GM19193 (cell line): Measurements from ENCODE around the gene GSTCD.

Source experiments
- POLR2A ChIP-seq: IDR thresholded peaks from 4 replicates; pipeline ENCODE4 v1.6.1; 2011; ENCODE audit not compliant: insufficient read depth, insufficient read length; ENCODE audit errors: extremely low read depth

GSTCD gene

GRCh38 chr4:105843941-105844340 lies 135.4 kb downstream of the GSTCD start:
- TF ChIP-seq POLR2A, result no peak

GRCh38 chr4:105845559-105845958 lies 137.0 kb downstream of the GSTCD start:
- TF ChIP-seq POLR2A, result no peak

- no peak for TF ChIP-seq POLR2A
These were observed 142.6 kb downstream of the GSTCD start for GRCh38 chr4:105851196-105851595.

DNA sequence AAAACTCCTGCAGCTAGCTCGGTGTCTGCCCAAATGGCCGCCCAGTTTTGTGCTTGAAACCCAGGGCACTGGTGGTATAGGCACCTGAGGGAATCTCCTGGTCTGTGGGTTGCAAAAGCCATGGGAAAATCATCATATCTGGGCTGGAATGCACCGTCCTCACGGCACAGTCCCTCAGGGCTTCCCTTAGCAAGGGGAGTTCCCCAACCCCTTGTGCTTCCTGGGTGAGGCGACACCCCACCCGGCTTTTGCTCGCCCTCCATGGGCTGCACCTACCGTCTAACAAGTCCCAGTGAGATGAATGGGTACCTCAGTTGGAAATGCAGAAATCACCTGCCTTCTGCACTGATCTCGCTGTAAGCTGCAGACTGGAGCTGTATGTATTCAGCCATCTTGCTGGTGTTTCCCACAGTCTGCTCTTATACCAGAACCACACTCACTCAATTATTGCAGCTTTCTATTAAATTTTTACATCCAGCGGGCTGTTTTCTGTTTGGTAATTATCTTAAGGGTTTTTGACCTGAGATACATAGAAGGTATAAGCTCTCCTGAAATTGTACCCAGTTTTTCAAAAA lies 150.0 kb downstream of the GSTCD start:
- TF ChIP-seq POLR2A, result no peak

GRCh38 chr4:105859233-105859632 lies 150.6 kb downstream of the GSTCD start:
- TF ChIP-seq POLR2A, result no peak

DNA sequence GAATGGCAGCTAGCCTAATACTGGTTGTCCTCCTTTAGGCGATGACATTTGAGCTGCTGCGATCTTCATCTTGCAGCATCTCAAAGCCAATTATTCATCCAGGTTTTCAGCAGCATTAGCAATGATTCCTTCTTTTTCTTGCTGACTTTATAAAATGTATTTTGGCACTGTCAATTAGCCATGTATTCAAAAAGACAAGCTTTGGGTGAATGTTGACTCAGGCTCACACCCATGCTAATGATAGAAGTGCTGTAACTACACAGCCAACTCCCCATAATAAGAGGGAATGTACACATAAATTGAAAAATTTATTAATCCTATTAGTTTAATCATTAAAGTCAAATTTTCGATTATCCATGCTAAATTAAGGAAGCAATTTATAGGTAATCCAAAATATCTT lies 162.4 kb downstream of the GSTCD start:
- no peak for TF ChIP-seq POLR2A

DNA sequence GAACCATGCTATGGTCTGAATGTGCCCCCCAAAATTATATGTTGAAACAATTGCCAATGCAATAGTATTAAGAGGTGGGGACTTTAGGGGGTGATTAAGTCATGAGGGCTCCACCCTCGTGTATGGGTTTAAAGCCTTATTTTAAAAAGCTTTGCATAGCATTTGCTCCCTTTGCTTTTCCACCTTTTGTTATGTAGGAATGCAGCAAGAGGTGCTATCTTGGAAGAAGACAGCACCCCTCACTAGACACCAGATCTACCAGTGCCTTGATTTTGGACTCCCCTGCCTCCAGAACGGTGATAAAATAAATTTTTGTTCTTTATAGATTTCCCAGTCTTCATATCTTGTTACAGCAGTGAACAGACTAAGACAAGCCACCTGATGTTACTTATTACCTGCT lies 163.4 kb downstream of the GSTCD start:
- no peak for TF ChIP-seq POLR2A

GRCh38 chr4:105875233-105875632 lies 166.6 kb downstream of the GSTCD start:
- no peak for TF ChIP-seq POLR2A

DNA sequence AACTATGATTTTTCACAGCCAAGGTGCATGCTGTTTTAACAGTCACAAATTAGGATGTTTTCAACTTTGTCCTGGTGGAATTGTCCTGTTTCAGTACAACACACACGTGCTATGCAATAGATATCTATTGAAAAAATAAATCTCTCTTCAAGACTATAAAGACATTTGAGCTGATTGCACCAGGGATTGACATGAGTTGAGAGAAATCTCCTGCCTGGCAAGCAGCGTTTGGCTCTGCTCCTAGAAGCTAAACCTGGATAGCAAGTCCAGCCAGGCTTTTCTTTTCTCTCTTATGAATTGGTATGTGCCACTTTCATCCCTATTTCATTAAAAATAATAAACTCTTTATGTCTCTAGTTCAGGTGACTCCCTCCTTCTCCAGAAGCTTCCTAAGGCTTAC lies 170.1 kb downstream of the GSTCD start:
- TF ChIP-seq POLR2A, result no peak

GRCh38 chr4:105887508-105887907 lies 178.9 kb downstream of the GSTCD start:
- no peak for TF ChIP-seq POLR2A

- no peak for TF ChIP-seq POLR2A
These were observed 186.3 kb downstream of the GSTCD start, which contains the start of gene NPNT for GRCh38 chr4:105894660-105895582. TSS of gene NPNT (plus strand) at chr4:105895471. CDS start at chr4:105895653, 182 bp downstream.

DNA sequence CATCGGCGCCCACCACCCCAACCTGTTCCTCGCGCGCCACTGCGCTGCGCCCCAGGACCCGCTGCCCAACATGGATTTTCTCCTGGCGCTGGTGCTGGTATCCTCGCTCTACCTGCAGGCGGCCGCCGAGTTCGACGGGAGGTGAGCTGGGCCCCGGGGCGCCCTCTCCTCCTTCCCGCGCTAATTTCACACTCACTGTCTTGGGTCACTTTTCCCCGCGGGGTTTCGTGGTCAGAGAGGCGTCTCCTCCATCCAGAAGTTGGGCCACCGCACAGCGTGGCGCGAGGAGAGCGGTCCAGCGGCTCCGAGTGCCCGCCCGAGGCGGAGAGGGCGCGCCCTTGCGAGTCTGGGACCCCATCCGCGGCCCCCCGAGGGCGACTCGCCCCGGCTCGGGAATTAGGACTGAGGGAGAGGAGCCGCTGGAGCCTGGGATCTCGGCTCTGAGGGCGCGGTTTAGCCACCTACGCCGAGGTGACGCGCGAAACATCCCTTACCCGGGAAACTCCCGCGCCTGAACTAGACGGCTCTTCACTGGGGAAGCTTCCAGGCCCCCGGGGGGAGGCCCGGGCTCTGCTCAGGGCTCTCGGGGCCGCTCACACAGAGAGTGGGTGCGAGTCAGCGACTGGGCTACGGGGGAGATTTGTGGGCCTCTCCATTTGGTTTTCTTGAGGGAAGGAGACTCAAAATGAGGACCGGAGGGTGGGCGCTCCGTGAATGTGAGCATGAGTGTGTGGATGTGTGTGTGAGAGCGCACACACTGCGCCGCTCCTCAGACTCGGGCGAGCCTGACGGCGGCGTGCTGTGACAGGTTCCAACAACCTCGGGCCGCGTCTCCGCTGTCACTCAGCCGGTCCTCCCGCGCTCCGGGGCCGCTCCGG lies 187.2 kb downstream of the GSTCD start:
- TF ChIP-seq POLR2A, result no peak

GRCh38 chr4:105896461-105896942 lies 187.9 kb downstream of the GSTCD start:
- TF ChIP-seq POLR2A, result no peak
